ENCODE results near the gene FAAH.
"Not testable (repeated sequence)": the region's sequence is repeated elsewhere in the genome, so short reads cannot be mapped to it uniquely, and the experiment has no call there.

The FAAH gene

DNA sequence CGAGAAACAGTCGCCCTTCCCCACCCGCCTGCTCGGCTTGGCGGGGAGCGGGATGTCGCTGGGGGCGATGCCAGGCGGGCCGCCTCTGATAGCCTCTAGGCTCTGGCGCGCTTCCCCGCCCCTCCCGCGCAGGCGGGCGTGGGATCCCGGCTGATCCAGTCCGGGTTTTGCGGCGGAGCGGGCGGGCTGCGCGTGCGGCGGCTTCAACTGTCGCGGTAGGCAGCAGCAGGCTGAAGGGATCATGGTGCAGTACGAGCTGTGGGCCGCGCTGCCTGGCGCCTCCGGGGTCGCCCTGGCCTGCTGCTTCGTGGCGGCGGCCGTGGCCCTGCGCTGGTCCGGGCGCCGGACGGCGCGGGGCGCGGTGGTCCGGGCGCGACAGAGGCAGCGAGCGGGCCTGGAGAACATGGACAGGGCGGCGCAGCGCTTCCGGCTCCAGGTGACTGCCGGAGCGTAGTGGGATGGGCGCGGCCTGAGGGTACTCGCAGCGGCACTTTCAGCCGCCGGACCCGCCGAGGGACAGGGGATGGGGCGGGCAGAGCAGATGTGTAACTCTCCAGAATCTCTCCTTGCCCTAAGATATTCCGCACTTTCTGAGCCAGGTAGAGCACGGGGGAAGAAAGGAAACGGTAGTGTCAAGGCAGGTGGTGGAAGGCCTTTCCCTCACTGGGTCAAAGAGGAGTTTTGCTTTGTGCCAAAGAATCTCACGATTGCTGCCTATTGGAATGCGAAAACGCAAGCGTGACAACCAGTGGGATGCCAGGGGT, at the start of gene FAAH:
TSS of gene FAAH (plus strand) at position 210 of the 764 bp plus-strand sequence. CDS start at position 242, 32 bp downstream.
- no peak for DNase-seq

DNA sequence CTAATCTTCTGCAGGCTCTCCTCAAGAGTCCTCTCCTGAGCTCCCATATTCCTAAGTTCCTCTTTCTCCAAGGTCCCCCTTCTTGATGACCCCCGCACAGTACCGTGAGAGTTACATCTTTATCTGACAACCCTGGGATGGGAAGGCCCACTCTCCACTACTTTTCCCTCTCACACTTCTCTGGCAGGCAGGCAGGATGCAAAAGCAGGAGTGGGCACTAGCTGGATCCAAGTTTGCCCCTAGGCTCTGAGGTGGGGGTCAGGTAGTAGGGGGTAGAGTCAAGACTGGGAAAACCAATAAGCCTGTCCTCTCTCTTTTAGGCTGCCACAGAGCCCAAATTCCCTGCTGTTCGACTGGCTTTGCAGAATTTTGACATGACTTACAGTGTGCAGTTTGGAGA, 49.6 kb upstream of the FAAH start:
- no peak for DNase-seq

DNA sequence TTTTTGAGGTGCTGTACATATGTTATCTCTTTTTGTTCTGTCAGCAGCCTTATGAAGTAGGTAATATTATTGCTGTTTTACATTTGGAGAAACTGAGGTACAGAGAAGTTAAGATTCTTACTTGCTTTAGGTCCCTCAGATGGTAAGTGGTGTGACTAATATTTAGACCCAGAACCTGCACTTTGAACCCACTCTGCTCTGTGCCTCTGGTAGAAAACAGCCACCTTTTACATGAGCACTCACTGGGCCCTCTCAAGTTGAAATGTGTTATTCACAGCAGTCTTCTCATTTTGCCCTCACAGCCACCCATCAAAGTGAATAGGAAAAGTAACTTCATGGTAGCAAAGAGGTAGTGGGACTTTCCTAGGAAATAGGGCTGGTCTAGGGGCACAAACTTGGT, 48.8 kb upstream of the FAAH start:
- DNase-seq = no peak

DNA sequence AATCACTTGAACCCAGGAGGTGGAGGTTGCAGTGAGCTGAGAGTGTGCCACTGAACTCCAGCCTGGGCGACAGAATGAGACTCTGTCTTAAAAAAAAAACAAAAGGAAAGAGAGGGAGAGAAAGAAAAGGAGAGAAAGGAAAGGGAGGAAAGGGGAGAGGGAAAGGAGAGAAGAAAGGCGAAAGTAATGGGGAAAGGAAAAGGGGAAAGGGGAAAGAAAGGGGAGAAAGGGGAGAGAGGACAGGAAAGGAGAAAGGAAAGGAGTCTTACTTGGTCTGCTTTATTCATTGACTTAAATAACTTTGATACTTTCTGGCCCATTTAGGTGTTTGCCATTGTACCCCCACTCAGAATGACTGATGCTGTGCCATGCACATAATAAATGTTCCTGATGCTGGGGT, 41.8 kb upstream of the FAAH start:
- no peak for DNase-seq

DNA sequence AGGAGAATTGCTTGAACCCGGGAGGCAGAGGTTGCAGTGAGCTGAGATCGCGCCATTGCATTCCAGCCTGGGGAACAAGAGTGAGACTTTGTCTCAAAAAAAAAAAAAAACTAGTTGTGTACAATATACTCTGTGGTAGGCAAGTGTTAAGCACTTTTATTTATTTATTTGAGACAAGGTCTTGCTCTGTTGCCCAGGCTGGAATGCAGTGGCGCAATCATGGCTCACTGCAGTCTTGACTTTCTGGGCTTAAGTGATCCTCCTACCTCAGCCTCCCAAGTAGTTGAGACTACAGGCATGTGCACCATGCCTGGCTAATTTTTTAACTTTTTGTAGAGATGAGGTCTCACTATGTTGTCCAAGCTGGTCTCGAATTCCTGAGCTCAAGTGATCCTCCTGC, 38.2 kb upstream of the FAAH start:
- not testable (repeated sequence) for DNase-seq

DNA sequence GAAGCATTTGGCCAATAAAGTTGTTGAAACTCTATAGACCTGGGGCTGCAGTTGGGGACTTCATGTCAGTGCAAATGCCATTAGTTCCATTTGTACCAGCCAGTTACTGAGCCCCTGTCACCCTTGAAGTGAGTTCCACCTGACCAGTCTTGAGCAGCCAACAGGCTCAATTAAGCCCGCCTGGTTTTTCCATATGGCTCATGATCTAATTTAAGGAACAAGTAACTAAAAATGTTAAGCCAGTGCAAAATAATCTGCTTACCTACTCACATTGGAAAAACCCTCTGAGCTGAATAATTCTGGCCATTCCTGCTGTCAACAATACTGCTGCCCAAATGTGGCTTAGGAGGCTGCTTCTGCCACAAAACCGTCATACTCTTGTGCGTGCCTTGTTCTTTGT, 32.0 kb upstream of the FAAH start:
- no peak for DNase-seq

DNA sequence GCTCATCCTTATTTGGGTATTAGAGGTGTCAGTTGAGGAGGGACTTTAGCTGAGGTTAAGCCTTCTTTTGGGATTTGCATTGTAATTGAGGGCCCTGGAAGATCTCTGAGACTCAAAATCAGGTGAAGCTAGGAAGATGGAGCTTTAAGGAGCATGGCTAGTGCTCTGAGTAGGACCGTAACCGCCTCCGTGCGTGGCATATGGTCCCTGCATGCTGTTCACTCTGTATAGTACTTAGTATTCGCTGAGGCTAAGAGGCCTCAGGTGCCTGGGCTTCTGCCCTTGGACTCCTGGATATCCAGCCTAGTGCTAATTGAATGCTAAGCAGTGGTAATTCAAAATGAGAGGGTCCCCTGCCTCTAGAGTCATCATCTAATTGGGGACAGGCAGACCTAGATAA, 31.0 kb upstream of the FAAH start:
- DNase-seq = no peak

DNA sequence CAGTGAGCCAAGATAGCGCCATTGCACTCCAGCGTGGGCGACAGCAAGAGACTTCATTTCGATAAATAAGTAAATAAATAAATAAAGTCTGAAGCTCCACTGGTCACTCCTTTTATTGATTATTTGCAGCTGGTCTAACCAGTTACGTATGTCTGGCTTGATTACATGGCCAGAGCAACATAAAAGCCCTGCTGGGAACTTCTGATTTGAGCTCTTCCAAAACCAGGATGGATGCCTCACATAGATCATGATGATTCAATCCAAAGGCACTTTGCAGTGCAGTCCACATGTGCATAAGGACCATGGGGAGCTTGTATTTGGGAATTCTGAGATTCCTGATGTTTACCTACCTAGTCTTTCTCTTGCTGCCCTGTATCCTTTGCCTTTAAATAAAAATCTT, 29.5 kb upstream of the FAAH start:
- DNase-seq = no peak

DNA sequence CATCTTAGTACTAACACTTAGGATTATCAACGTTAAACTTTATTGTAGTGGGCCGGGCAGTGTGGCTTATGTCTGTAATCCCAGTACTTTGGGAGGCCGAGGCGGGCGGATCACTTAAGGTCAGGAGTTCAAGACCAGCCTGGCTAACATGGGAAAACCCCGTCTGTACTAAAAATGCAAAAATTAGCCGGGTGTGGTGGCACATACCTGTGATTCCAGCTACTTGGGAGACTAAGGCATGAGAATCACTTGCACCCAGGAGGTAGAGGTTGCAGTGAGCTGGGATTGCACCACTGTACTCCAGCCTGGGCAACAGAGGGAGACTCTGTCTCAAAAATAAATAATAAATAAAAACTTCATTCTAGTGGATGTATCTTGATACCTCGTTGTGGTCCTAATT, 28.3 kb upstream of the FAAH start:
- not testable (repeated sequence) for DNase-seq

DNA sequence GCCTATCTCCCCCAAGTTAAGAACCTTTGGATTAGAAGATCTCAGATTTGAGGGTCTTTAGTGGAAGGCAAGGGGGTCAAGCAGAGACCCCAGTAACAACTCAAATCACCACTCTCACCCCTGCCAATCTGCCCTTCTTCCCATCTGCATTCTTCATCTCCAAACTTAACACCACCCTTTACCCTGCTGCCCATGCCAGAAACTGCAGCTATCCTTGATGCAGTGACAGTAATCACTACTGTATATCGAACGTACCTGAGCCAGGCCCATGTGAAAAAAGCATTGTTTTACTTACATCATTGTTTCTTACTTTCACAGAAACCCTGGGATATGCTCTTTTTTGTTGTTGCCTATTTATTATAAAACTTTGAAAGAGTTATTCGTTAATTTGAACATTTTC, 27.0 kb upstream of the FAAH start:
- DNase-seq = no peak

DNA sequence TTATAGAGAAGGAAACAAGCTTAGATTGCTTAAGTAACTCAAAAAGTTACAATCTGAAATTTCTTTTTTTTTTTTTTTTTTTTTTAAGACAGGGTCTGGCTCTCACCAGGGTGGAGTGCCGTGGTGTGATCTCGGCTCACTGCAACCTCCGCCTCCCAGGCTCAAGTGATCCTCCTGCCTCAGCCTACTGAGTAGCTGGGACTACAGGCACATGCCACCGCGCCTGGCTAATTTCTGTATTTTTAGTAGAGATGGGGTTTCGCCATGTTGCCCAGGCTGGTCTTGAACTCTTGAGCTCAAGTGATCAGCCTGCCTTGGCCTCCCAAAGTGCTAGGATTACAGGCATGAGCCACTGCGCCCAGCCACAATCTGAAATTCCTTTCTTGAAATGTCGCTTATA, 26.4 kb upstream of the FAAH start:
- not testable (repeated sequence) for DNase-seq

DNA sequence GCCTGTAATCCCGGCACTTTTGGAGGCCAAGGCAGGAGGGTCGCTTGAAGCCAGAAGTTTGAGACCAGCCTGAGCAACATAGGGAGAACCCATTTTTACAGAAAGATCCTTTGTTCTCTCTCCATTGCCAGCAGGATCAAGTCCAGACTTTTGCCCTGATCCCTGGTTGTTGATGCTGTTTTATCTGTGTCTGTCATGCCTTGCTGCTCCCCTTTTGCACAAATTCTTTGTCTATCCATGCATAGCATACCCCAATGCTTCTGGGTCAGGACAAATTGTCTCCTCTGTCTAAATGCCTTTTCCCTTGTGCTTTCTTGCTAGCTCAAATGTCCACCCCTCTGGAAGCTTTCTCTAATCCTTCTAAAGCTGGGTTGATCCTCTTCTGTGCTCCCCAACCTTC, 25.3 kb upstream of the FAAH start:
- no peak for DNase-seq

DNA sequence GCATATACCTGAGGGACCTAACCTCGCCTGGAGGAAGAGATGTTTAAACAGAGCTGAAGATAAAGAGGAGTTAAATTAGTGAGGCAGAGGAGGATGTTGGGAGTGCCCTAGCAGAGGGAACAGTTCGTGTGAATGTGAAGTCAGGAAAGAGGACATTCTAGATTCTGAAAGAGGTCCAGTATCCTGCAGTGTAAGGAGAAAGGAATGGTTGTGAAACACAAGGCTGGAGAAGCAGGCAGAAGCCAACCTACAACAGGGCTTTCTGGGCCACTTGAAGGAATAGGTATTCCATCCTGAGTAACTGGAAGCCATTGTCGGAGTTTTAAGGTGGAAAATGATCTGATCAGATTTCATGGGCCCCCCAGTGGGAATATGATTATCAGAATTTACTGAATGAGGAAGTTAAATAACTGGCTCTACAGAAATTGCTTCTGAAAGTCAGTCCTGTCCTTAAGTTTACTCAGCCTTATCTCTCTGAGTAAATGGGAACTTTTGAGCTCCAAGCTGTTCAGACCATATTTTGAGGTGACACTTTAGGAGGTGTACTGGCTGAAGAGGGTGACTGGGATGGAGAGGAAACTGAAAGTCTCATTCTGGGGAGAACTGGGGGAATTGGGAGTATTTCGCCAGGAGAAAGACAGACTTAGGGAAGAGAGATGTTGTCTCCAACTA, 24.4 kb upstream of the FAAH start:
- no peak for DNase-seq

DNA sequence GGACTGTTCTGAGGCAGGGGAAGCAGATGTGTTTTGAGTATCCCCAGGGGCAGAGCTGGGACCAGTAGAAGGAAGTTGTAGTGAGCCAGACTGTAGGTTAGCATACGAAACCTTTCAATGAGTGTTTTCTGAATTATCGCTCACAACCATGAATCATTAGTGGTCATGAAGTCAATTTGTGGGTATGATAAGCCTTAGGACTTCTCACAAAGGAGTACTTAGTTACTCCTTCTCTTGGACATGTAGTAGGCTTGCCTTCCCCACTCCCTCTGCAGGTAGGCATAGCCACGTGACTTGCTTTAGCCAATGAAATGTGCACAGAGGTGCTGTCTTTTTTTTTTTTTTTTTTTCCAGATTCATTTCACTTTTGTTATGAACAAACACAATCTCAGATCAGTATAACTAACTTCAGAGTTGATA, 23.9 kb upstream of the FAAH start:
- no peak for DNase-seq

DNA sequence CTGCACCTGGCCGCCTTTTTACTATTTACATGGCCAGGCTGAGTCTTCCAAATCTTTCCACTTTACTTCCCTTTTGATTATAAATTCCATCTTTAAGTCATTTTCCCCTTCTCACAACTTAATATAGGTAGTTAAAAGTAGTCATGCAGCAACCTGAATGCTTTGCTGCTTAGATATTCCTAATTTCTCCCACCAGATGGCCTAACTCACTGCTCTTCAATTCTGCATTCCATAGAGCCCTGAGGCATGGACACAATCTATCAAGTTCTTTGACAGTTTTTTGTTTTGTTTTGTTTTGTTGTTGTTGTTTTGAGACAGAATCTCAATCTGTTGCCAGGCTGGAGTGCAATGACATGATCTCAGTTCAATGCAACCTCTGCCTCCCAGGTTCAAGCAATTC, 21.7 kb upstream of the FAAH start:
- DNase-seq = no peak

DNA sequence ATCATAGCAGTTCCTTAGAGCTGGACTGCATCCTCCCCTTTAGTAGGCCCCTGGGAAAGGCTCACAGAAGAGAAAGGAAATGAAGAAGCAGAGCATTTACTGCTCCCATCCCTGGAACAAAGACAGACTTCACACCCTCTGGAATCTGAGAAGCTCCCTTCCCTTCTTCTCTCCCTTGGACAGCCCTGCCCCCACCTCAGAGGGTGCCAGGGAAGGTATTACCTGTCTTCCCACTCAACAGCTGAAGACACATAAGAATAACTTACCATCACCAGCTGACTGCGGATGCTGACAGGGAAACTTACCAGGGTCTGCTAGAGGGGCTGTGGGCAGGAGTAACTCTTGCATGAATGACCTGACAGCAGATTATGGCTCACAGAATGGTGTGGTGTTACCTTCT, 14.1 kb upstream of the FAAH start:
- no peak for DNase-seq

DNA sequence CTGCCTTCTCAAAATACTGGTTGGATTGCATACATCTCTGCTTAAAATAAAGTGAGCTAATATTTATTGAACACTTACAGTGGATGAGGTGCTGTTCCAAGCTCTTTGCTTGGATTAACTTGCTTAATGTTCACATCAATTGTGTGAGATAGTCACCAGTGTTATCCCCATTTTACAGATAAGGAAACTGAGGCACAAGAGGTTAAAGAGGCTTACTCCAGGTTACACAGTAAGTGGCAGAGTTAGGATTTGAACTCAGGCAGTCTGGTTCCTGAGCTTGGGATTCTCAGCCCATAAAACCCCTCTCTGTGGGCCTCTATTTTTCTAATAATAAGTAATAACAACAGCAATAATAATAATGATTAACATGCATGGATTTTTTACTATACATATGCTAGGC, 13.6 kb upstream of the FAAH start:
- DNase-seq = no peak

DNA sequence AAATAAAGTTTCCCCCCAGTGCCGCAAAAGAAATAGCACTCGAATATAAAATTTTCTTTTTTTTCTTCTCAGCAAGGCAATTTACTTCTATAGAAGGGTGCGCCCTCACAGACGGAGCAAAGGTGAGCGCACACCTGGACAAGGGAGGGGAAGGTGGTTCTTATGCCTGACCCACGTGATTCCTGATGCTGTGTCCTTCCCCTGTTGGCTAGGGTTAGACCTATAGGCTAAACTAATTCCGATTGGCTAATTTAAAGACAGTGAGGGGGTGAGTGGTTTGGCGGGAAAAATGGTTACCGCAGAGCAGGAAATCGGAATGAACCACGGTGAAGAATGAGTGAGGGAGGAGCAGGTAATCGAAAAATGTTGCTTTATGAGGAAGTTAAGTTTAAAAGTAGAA, 607 bp upstream of the FAAH start:
- no peak for DNase-seq

DNA sequence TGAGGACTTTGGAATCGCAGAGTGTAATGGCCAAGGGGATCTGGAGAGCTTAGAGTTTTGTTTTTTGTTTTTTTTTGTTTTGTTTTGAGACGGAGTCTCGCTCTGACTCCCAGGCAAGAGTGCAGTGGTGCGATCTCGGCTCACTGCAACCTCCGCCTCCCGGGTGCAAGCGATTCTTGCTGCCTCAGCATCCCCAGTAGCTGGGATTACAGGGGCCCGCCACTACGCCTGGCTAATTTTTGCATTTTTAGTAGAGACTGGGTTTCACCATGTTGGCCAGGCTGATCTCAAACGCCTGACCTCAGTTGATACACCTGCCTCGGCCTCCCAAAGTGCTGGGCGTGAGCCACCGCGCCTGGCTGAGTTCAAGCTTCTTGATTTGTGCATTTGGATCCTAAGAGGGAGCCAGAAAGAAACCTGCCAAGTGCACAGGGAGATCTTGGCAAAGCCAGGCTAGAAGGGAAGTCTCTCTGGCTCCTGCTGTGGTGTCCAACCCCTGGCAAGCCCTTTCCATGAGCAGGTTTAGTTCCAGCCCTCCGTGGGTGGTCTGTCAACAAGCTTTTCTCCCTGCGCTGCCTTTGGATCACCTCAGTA, 852 bp downstream of the FAAH start:
- peak; percentile 80 for DNase-seq

DNA sequence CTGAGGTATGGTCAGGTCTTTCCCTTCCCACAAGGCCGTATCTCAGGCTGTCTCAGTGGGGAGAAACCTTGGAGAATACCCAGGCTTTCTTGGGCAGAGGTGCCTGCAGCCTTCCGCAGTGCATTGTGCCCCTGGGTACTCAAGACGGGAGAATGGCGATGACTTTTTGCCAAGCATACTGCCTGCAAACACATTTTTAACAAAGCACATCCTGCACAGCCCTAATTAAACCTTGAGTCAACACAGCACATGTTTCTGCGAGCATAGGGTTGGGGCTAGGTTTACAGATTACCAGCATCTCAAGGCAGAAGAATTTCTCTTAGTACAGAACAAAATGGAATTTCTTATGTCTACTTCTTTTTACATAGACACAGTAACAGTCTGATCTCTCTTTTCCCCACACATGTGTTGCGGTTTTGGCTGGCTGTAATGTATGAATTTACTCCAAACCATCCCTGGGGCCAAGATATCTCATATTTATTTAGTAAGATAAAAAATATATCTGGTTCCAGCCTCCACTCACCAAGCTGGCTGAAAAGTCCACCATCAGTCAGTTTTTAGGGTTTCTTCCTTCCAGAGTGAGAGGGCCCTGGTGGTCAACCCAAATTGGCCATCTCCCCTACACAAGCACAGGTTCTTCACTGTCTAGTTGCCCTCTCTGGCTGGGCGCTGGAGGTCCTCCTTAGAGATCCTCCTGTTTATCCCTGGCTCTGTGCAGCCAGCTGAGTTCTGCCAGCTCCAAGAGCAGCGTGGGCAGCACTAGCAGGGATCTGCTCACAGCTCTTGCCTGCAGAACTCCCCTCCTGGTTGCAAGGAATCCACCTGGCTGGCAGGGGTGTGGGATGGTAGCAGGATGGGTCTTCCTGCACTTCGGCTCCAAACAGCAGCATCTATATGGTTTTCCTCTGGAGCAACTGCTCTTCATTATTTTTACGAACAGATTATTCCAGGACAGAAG, 2.6 kb downstream of the FAAH start:
- DNase-seq = no peak

DNA sequence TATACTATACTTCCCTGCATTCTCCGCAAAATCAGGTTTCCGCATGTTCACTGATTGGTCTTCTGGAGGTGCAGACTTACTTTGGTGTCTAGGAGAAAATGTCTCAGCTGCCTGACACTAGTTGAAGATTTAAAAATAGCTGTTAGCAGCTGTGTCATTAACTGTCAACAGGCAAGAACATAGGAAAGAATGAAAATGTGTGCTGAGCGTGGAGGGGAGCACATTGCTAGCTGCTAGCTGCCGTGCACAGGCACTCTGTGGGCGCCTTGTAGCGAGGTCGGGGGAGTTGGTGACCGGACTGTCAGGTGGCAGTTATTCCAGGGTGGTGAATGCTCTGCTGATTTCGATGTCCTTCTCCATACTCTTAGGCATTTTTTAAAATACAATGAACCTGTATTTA, 5.2 kb downstream of the FAAH start:
- no peak for DNase-seq

DNA sequence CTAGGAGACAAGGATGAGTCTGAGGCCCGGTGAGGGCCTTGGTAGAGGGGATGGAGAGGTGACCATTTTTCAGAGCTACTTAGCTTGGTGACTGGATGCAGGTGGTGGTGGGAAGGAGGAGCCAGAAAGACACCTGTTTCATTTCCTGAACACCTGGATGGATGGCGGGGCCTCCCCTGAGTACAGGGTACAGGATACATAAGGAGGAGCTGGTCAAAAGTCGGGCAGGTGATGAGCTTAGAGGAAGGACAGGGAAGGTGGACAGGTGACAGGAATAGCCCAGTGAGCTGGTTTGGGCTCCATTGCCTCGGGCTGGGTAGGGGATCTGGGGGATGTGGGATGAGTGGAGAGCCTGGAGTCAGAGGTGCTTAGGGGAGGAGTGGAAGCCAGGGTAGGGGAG, 6.3 kb downstream of the FAAH start:
- no peak for DNase-seq

Data from NCI-H446 treated with DMSO at 0.1 percent for 48 hours (cell line).